Panc1 (cell line): Measurements from ENCODE around the gene CCDC85C. TPM values are rescaled to one million over a fixed set of nuclear protein-coding genes. Genes with fewer than 3 reads are reported as not detected.

Experiments used
- ATAC-seq: fragments of 200-7000 bp; cut with Tn5 transposase; 2 replicates; pipeline ENCODE4 v1.9.1; 2020; ENCODE audit warnings: mild to moderate bottlenecking, moderate library complexity
- BruUV-seq: library from RNA; stranded (reverse); fragments of 400-500 nt; replicated peaks from 2 replicates; lab custom pipeline; 2021; lab: Mats Ljungman, UMichigan
- CTCF ChIA-PET: fragments of 300-600 bp; sonication (Branson Sonifier 250); formaldehyde crosslinking; loops from one replicate; lab custom pipeline; 2022; ENCODE audit warnings: antibody characterized with exemption; lab: Charles Lee
- POLR2A ChIA-PET: fragments of 300-600 bp; sonication (Branson Sonifier 250); formaldehyde crosslinking; loops from one replicate; lab custom pipeline; 2022; ENCODE audit warnings: antibody characterized with exemption; lab: Charles Lee
- DNase-seq: peaks from one replicate; pipeline ENCODE4 v3.0.0-alpha.2; 2010; ENCODE audit warnings: low read depth, low spot score
- H3K27ac ChIP-seq: 2 replicates; pipeline ENCODE4 v1.5.1; 2011; ENCODE audit warnings: mild to moderate bottlenecking, low read length, inconsistent platforms
- H3K27me3 ChIP-seq: fragments of 200-500 bp; sonication (Bioruptor generic); 2 replicates; pipeline ENCODE4 v1.6.0; 2014; ENCODE audit warnings: low read length, inconsistent platforms; ENCODE audit not compliant: control insufficient read depth, insufficient read depth
- H3K36me3 ChIP-seq: fragments of 200-500 bp; sonication (Bioruptor generic); 2 replicates; pipeline ENCODE4 v1.5.1; 2014; ENCODE audit warnings: inconsistent platforms, mild to moderate bottlenecking, low read length, moderate library complexity; ENCODE audit not compliant: control insufficient read depth, insufficient read depth
- H3K4me1 ChIP-seq: 2 replicates; pipeline ENCODE4 v1.5.1; 2011; ENCODE audit warnings: inconsistent platforms, mild to moderate bottlenecking, low read length, moderate library complexity; ENCODE audit not compliant: control insufficient read depth, insufficient read depth
- H3K4me3 ChIP-seq, 2 experiments: 2 replicates each; pipeline ENCODE4 v1.5.1; 2011 to 2012; ENCODE audit warnings: low read depth in 2 of 2, low read length in 2 of 2, mild to moderate bottlenecking in 2 of 2, inconsistent platforms in 1 of 2, moderate library complexity in 1 of 2
- H3K9me3 ChIP-seq: fragments of 200-500 bp; sonication (Bioruptor generic); 2 replicates; pipeline ENCODE4 v1.5.1; 2014; ENCODE audit warnings: low read depth, mild to moderate bottlenecking, inconsistent platforms, low read length, moderate library complexity; ENCODE audit not compliant: control insufficient read depth, insufficient read depth
- CTCF ChIP-seq: fragments of 450-650 bp; IDR thresholded peaks from 2 replicates; pipeline ENCODE4 v1.5.1; 2017; ENCODE audit warnings: mild to moderate bottlenecking
- POLR2AphosphoS5 ChIP-seq: IDR thresholded peaks from 2 replicates; pipeline ENCODE4 v1.6.1; 2012; ENCODE audit warnings: mild to moderate bottlenecking, low read depth, low read length, moderate library complexity
- REST ChIP-seq, 2 experiments: IDR thresholded peaks; 2 replicates each; pipeline ENCODE4 v1.6.1; 2011 to 2012; ENCODE audit warnings: low read depth in 2 of 2, control low read depth in 1 of 2, low read length in 1 of 2, mild to moderate bottlenecking in 1 of 2, moderate library complexity in 1 of 2; ENCODE audit not compliant: insufficient read depth in 1 of 2
- SIN3A ChIP-seq: IDR thresholded peaks from 2 replicates; pipeline ENCODE4 v1.6.1; 2012; ENCODE audit warnings: low read depth, mild to moderate bottlenecking, low read length, moderate library complexity, borderline replicate concordance; ENCODE audit not compliant: insufficient read depth
- TCF7L2 ChIP-seq: IDR thresholded peaks from 2 replicates; pipeline ENCODE4 v1.6.1; 2011; ENCODE audit warnings: mild to moderate bottlenecking, low read depth, low read length, inconsistent platforms
- in situ Hi-C: cut with HindIII; loops from 2 replicates; pipeline ENCODE4 v1.10.0; 2016; ENCODE audit warnings: low sequenced_read_pairs, low pct_unique_long_range_greater_than_20kb
- intact Hi-C: fragments of 100-400 bp; cut with micrococcal nuclease; formaldehyde crosslinking; loops from one replicate; pipeline ENCODE4 v1.10.0; 2022; ENCODE audit not compliant: unreplicated experiment
- total RNA-seq: library from RNA; stranded (reverse); gene quantifications from one replicate; pipeline ENCODE4 v1.2.1, GENCODE V29; 2021; ENCODE audit not compliant: unreplicated experiment

CCDC85C gene
- total RNA-seq, 1 experiment from 2014 or later: 96.6 TPM

- H3K36me3 ChIP-seq: peaks cover 23% of the 10 kb centered on the region
- ChIA-PET POLR2A (no interaction called here), CTCF (no interaction called here)
- no peak overlapping the region for H3K27ac ChIP-seq
- H3K27me3 ChIP-seq: no peaks in the 10 kb centered on the region
- no TSS peak for BruUV-seq
- H3K9me3 ChIP-seq: no peaks in the 10 kb centered on the region
- H3K4me1 ChIP-seq: no peaks in the 10 kb centered on the region
- ATAC-seq (no peak), DNase-seq (no peak)
- intact Hi-C loops (no loop called here), in situ Hi-C loops (no loop called here)
- H3K4me3 ChIP-seq: no peak overlapping the region
- no peak for TF ChIP-seq REST (IDR thresholded peaks at IDR 0.05; ENCODE audit: insufficient read depth in 1 of 2, low read depth in 2 of 2, low read length in 1 of 2)
- no peak for TF ChIP-seq TCF7L2
- no peak for TF ChIP-seq CTCF
- TF ChIP-seq SIN3A: no peak
- TF ChIP-seq POLR2AphosphoS5: no peak
These were observed 106.7 kb downstream of the CCDC85C start for GRCh38 chr14:99497341-99497740.

DNA sequence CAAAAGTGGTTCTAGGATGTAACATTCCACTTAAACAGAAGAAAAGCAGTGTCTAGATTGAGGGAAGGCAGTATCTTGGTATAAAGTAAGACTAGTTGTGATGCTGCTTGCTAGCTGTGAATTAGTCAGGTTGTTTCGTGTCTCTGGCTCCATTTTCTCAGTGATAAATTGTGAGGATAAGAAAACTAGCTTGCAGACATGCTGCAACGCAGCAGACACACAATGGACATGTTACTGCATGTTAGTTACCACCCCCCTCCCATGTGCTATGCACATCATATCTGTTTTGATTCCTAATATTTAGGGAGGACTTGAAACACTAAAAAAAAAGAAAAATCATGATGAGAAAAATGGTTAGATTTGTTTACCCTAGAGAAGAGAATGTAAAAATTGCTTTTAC is 119.9 kb downstream of the CCDC85C start:
- ChIA-PET POLR2A (no interaction called here), CTCF (no interaction called here)
- peaks cover 5% of the 10 kb centered on the region; the same call in 1 of the 2 replicates for H3K36me3 ChIP-seq
- H3K4me3 ChIP-seq: no peak overlapping the region
- intact Hi-C loops (no loop called here), in situ Hi-C loops (no loop called here)
- no peaks in the 10 kb centered on the region for H3K27me3 ChIP-seq
- H3K27ac ChIP-seq: no peak overlapping the region
- H3K4me1 ChIP-seq: peaks cover 25% of the 10 kb centered on the region
- ATAC-seq (no peak), DNase-seq (no peak)
- TF ChIP-seq SIN3A: no peak
- TF ChIP-seq REST (IDR thresholded peaks at IDR 0.05; ENCODE audit: insufficient read depth in 1 of 2, low read depth in 2 of 2, low read length in 1 of 2): no peak
- TF ChIP-seq POLR2AphosphoS5: no peak
- no peak for TF ChIP-seq TCF7L2
- TF ChIP-seq CTCF: no peak
- no peaks in the 10 kb centered on the region for H3K9me3 ChIP-seq
- no TSS peak for BruUV-seq
